Loucy (cell line): ENCODE measurements around the gene CCDC187.

Experiments used
- EZH2phosphoT487 ChIP-seq: fragments of 200-600 bp; IDR thresholded peaks from 2 replicates; pipeline ENCODE4 v1.6.1; 2018; ENCODE audit warnings: antibody characterized with exemption, mild to moderate bottlenecking, moderate library complexity, borderline replicate concordance
- TF ChIP-seq, protein P1 (sequence below): fragments of 200-600 bp; sonication (generic); conservative IDR thresholded peaks from 2 replicates; pipeline ENCODE4 v1.5.1; 2014; ENCODE audit warnings: mild to moderate bottlenecking, antibody characterized with exemption, low read length

- TF ChIP-seq, protein P1, sequence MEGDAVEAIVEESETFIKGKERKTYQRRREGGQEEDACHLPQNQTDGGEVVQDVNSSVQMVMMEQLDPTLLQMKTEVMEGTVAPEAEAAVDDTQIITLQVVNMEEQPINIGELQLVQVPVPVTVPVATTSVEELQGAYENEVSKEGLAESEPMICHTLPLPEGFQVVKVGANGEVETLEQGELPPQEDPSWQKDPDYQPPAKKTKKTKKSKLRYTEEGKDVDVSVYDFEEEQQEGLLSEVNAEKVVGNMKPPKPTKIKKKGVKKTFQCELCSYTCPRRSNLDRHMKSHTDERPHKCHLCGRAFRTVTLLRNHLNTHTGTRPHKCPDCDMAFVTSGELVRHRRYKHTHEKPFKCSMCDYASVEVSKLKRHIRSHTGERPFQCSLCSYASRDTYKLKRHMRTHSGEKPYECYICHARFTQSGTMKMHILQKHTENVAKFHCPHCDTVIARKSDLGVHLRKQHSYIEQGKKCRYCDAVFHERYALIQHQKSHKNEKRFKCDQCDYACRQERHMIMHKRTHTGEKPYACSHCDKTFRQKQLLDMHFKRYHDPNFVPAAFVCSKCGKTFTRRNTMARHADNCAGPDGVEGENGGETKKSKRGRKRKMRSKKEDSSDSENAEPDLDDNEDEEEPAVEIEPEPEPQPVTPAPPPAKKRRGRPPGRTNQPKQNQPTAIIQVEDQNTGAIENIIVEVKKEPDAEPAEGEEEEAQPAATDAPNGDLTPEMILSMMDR, result no peak
- TF ChIP-seq EZH2phosphoT487, result no peak
Measured at GRCh38 chr9:136243631-136244030, 60.3 kb downstream of the CCDC187 start.
